ENCODE data around the gene CELF2. TPM values are rescaled to one million over a fixed set of nuclear protein-coding genes. Genes with fewer than 3 reads are reported as not detected.

CELF2 gene
- total RNA-seq, 1 donor from 2014 or later, result 77.6 TPM

DNA sequence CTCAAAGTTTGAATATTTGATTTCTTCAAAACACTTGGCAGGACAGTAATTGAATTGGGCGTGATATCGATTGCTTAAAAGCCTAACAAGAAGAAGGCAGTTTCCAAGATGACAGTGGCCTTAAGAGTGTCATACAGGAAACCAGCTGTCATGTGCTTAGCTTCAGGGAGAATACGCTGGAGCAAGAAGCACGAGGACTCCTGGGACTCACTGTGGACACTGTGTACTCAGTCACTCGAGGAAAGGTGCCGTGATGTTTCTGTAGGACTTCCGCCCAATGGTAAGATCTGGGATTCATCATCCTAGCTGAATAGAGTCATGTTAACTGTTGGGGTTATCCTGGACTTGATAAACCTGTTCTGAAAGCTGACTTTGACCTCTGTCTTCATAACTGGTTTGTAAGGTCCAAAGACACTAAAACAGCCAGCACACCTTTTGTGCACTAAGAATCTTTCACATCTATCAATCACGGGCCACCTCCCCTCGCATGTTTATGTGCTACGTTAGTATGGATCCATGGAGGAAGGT, 113.5 kb downstream of the CELF2 start:
- Mint-ChIP-seq H3K27me3 (ENCODE audit: low read depth) (no peaks in the 10 kb centered on the region), H3K36me3 (ENCODE audit: low read depth) (peaks cover 22% of the 10 kb centered on the region), H3K9me3 (no peaks in the 10 kb centered on the region), H3K4me3 (no peak overlapping the region), H3K4me1 (peaks cover 12% of the 10 kb centered on the region), H3K27ac (ENCODE audit: unreplicated experiment) (no peak overlapping the region)
- TF ChIP-seq, protein P1, sequence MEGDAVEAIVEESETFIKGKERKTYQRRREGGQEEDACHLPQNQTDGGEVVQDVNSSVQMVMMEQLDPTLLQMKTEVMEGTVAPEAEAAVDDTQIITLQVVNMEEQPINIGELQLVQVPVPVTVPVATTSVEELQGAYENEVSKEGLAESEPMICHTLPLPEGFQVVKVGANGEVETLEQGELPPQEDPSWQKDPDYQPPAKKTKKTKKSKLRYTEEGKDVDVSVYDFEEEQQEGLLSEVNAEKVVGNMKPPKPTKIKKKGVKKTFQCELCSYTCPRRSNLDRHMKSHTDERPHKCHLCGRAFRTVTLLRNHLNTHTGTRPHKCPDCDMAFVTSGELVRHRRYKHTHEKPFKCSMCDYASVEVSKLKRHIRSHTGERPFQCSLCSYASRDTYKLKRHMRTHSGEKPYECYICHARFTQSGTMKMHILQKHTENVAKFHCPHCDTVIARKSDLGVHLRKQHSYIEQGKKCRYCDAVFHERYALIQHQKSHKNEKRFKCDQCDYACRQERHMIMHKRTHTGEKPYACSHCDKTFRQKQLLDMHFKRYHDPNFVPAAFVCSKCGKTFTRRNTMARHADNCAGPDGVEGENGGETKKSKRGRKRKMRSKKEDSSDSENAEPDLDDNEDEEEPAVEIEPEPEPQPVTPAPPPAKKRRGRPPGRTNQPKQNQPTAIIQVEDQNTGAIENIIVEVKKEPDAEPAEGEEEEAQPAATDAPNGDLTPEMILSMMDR (conservative IDR thresholded peaks at IDR 0.05), result no peak
- no peak for DNase-seq (ENCODE audit: low read depth, low spot score)

DNA sequence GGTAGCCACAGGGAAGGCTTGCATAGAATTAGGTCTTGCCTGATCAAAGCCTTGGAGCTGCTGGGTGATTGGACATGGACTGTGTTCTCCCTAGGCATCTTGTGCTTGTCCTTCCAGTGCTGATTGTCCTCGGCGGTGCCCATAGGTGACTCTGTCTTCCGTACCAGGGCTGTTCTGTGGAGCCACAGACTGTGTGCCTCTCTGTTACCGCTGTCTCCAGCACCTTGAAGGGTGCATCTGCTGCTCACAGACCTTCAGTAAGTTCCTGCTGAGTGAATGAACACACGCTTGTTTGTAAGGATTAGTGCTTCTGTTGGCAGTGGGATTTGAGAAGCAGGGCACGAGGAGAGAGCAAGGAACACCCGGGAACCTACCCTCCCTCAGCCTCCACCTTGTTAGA, 116.7 kb downstream of the CELF2 start:
- Mint-ChIP-seq H3K4me1 (peaks cover 22% of the 10 kb centered on the region), H3K4me3 (no peak overlapping the region), H3K36me3 (ENCODE audit: low read depth) (peaks cover 4% of the 10 kb centered on the region), H3K9me3 (no peaks in the 10 kb centered on the region), H3K27me3 (ENCODE audit: low read depth) (no peaks in the 10 kb centered on the region), H3K27ac (ENCODE audit: unreplicated experiment) (peak overlapping the region; percentile 24)
- DNase-seq (ENCODE audit: low read depth, low spot score), result no peak
- TF ChIP-seq, protein P1 (conservative IDR thresholded peaks at IDR 0.05), result no peak

DNA sequence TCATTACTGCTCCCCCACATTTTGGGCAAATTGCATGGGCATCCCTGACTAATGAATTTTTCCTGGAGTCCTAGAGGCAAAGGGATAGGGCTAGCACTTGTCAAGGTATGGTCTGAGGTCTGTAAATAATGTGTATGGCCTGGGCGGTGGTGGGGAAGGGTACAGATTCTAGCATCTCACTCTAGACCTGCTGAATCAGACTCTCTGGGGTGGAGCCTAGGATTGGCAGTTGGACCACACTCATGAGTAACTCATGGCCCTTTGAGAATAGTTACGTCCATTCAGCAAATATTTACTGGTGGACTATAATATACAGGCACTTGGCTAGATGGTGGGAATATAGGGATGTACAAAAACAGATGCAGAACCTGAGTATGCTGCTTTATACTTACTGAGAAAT, 118.0 kb downstream of the CELF2 start:
- Mint-ChIP-seq H3K27me3 (ENCODE audit: low read depth) (no peaks in the 10 kb centered on the region), H3K27ac (ENCODE audit: unreplicated experiment) (no peak overlapping the region), H3K4me1 (peaks cover 23% of the 10 kb centered on the region), H3K4me3 (no peak overlapping the region), H3K9me3 (no peaks in the 10 kb centered on the region), H3K36me3 (ENCODE audit: low read depth) (no peaks in the 10 kb centered on the region)
- DNase-seq (ENCODE audit: low read depth, low spot score), result no peak
- TF ChIP-seq, protein P1 (conservative IDR thresholded peaks at IDR 0.05), result no peak

DNA sequence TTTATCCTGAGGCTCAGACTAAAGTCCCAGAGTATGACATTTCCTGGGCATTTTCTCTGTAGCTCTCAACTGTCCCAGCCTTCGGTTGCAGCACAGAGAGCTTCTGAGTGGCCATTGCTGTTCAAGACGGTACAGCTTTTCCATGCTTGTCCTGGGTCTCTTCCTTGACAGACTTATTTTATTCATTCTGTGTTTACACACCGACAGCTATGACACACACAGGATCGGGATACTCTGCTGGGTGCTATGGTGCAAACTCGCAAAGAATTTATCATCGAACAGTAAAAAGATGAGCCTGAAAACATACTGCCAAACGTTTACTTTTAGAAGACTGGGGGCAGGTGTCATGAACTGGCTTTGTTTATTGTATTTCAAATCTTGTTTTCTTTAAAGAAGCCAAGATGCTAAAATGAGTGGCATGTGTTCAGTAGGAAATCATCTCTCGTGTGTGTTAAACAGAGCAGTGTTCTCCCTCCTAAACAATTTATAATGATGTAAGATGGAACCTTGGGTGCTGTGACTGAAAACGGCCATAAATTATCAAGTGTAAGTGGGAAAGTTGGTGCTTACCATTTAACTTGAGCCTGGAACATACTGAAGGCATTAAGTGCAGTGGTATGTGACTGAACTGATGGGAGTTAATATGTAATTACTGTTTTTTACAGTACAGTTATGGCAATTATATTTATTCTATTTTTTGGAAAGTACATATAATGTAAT, 120.8 kb downstream of the CELF2 start:
- H3K27ac Mint-ChIP-seq (ENCODE audit: unreplicated experiment), result no peak overlapping the region
- no peaks in the 10 kb centered on the region for H3K27me3 Mint-ChIP-seq (ENCODE audit: low read depth)

DNA sequence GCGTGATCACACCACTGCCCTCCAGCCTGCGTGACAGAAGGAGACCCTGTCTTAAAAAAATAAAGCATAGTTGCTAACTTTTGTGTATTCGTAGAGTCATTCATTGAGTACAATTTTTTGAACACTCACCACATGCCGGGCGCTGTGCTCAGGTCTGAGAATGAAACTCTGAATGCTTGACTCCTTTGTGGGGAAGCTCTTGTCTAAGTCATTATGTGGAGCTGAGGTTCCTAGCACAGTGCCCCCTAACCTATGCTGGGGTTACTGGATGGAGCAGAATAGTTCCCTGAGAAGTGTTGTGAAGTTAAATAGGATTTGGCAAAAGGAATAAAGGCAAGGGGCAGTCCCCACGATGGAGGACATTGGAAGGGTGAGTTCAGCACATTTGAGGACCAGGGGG, 123.3 kb downstream of the CELF2 start:
- no peak for DNase-seq (ENCODE audit: low read depth, low spot score)
- Mint-ChIP-seq H3K9me3 (peaks cover 6% of the 10 kb centered on the region), H3K4me3 (no peak overlapping the region), H3K27ac (ENCODE audit: unreplicated experiment) (no peak overlapping the region), H3K36me3 (ENCODE audit: low read depth) (peaks cover 11% of the 10 kb centered on the region), H3K4me1 (peaks cover 51% of the 10 kb centered on the region), H3K27me3 (ENCODE audit: low read depth) (no peaks in the 10 kb centered on the region)
- TF ChIP-seq, protein P1 (conservative IDR thresholded peaks at IDR 0.05), result no peak

More for the DNA sequence above, 120.8 kb downstream of the CELF2 start:
- Mint-ChIP-seq H3K36me3 (ENCODE audit: low read depth) (peaks cover 11% of the 10 kb centered on the region), H3K4me3 (no peak overlapping the region), H3K9me3 (peaks cover 6% of the 10 kb centered on the region), H3K4me1 (peaks cover 46% of the 10 kb centered on the region)
- DNase-seq (ENCODE audit: low read depth, low spot score), result no peak
- TF ChIP-seq, protein P1 (conservative IDR thresholded peaks at IDR 0.05), result no peak
